SH-SY5Y (cell line): ENCODE data around the gene IL10RA.

ENCODE experiments used
- GATA2 ChIP-seq: IDR thresholded peaks from 2 replicates; pipeline ENCODE4 v1.6.1; 2011; ENCODE audit warnings: mild to moderate bottlenecking, low read depth, low read length
- GATA3 ChIP-seq: IDR thresholded peaks from 2 replicates; pipeline ENCODE4 v1.6.1; 2011; ENCODE audit warnings: low read depth, mild to moderate bottlenecking, low read length, moderate library complexity

DNA sequence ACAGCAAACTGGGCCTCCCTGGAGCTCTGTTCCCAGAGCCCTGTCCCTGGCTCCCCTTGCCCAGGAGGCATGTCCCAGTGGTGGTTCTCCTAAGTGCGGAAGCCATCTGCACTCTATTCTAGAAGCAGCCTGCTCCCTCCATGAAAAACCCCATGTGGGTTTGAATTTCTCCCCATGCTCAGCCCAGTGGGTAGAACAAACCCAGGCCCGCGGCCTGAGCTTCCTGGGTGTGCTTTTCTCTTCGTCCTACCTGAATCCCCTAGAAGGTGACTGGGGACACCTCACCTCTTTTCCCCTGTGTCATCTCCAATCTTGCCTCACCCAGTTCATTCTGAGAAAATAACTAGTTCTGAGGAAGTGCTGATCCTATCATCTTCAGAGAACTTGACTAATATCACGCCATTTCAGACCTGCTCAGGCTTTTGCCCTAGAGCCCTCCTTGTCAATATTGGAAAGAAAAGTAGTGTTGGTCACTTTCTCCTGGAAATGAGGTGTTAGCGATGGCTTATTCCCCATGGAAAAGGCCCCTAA is 15.9 kb downstream of the IL10RA start:
- TF ChIP-seq GATA3 = no peak
- TF ChIP-seq GATA2 = no peak
